Mesothelial cell of epicardium (in vitro differentiated cells): ENCODE measurements around the gene SURF4. TPM values are rescaled to one million over a fixed set of nuclear protein-coding genes. Genes with fewer than 3 reads are reported as not detected.

Experiments
- DNase-seq, 2 experiments: peaks; one replicate each; pipeline ENCODE4 v3.0.0; 2021; ENCODE audit warnings: low spot score in 2 of 2; ENCODE audit not compliant: unreplicated experiment in 2 of 2
- H3K27ac Mint-ChIP-seq: 2 replicates; pipeline ENCODE4 v1.8.0; 2021; ENCODE audit warnings: mixed read lengths
- H3K27me3 Mint-ChIP-seq: 2 replicates; pipeline ENCODE4 v1.8.0; 2021; ENCODE audit warnings: low read depth, mixed read lengths
- H3K36me3 Mint-ChIP-seq: 2 replicates; pipeline ENCODE4 v1.8.0; 2021; ENCODE audit warnings: mixed read lengths
- H3K4me1 Mint-ChIP-seq: 2 replicates; pipeline ENCODE4 v1.8.0; 2021; ENCODE audit warnings: mixed read lengths
- H3K4me3 Mint-ChIP-seq: 2 replicates; pipeline ENCODE4 v1.8.0; 2021; ENCODE audit warnings: mild to moderate bottlenecking, moderate library complexity, mixed read lengths
- H3K9me3 Mint-ChIP-seq: 2 replicates; pipeline ENCODE4 v1.8.0; 2021; ENCODE audit warnings: mixed read lengths
- total RNA-seq: library from RNA; stranded (reverse); gene quantifications from 3 replicates; pipeline ENCODE4 v1.2.1, GENCODE V29; 2021
- TF ChIP-seq, protein P1 (sequence below): fragments of 200-600 bp; sonication (generic); IDR thresholded peaks from one replicate; pipeline ENCODE4 v1.5.0; 2021; ENCODE audit warnings: antibody characterized with exemption; ENCODE audit not compliant: unreplicated experiment

SURF4 gene
- total RNA-seq, 1 donor from 2014 or later, result 147 TPM

- TF ChIP-seq, protein P1, sequence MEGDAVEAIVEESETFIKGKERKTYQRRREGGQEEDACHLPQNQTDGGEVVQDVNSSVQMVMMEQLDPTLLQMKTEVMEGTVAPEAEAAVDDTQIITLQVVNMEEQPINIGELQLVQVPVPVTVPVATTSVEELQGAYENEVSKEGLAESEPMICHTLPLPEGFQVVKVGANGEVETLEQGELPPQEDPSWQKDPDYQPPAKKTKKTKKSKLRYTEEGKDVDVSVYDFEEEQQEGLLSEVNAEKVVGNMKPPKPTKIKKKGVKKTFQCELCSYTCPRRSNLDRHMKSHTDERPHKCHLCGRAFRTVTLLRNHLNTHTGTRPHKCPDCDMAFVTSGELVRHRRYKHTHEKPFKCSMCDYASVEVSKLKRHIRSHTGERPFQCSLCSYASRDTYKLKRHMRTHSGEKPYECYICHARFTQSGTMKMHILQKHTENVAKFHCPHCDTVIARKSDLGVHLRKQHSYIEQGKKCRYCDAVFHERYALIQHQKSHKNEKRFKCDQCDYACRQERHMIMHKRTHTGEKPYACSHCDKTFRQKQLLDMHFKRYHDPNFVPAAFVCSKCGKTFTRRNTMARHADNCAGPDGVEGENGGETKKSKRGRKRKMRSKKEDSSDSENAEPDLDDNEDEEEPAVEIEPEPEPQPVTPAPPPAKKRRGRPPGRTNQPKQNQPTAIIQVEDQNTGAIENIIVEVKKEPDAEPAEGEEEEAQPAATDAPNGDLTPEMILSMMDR, result no peak
- Mint-ChIP-seq H3K9me3 (no peaks in the 10 kb centered on the region), H3K27me3 (no peaks in the 10 kb centered on the region), H3K4me3 (peak overlapping the region; percentile 100), H3K4me1 (peaks cover 23% of the 10 kb centered on the region), H3K36me3 (peaks cover 15% of the 10 kb centered on the region), H3K27ac (peak overlapping the region; percentile 95)
- DNase-seq, result no peak
Measured at GRCh38 chr9:133346021-133346785, 29.7 kb downstream of the SURF4 start.

- Mint-ChIP-seq H3K4me3 (no peak overlapping the region), H3K27me3 (no peaks in the 10 kb centered on the region), H3K4me1 (peaks cover 23% of the 10 kb centered on the region), H3K36me3 (peaks cover 17% of the 10 kb centered on the region), H3K9me3 (no peaks in the 10 kb centered on the region), H3K27ac (no peak overlapping the region)
- DNase-seq, result no peak
- TF ChIP-seq, protein P1, result no peak
Measured at GRCh38 chr9:133345596-133345995, 30.3 kb downstream of the SURF4 start.

DNA sequence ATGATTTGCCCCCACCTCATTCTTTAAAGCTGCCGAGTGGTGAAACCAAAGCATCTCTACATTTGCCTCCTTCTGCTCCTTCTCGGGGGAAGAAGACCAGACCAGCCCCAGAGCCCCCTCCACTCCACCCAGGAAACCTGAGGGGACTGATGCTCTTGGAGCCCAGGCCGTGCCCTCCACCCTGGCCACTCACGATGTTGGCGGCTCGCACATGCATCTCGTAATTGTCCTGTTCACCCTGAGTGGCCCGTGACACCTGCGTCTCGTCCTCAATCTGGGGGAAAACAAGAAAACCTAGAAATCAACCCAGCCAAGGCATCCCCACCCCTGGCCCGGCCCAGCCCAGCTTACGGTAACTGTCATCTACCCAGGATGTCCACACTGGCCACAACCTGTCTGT is 30.9 kb downstream of the SURF4 start:
- Mint-ChIP-seq H3K4me3 (no peak overlapping the region), H3K9me3 (no peaks in the 10 kb centered on the region), H3K27ac (no peak overlapping the region)

GRCh38 chr9:133344071-133344470 is 31.8 kb downstream of the SURF4 start:
- TF ChIP-seq, protein P1, result no peak
- peaks cover 17% of the 10 kb centered on the region for H3K4me1 Mint-ChIP-seq
- no peaks in the 10 kb centered on the region for H3K9me3 Mint-ChIP-seq
- H3K36me3 Mint-ChIP-seq, result peaks cover 13% of the 10 kb centered on the region
- no peak for DNase-seq
- H3K27ac Mint-ChIP-seq, result no peak overlapping the region
- H3K27me3 Mint-ChIP-seq, result no peaks in the 10 kb centered on the region
- H3K4me3 Mint-ChIP-seq, result no peak overlapping the region

More for the DNA sequence above, 30.9 kb downstream of the SURF4 start:
- Mint-ChIP-seq H3K36me3 (peaks cover 15% of the 10 kb centered on the region), H3K27me3 (no peaks in the 10 kb centered on the region), H3K4me1 (peaks cover 23% of the 10 kb centered on the region)
- TF ChIP-seq, protein P1, result no peak
- DNase-seq, result no peak

DNA sequence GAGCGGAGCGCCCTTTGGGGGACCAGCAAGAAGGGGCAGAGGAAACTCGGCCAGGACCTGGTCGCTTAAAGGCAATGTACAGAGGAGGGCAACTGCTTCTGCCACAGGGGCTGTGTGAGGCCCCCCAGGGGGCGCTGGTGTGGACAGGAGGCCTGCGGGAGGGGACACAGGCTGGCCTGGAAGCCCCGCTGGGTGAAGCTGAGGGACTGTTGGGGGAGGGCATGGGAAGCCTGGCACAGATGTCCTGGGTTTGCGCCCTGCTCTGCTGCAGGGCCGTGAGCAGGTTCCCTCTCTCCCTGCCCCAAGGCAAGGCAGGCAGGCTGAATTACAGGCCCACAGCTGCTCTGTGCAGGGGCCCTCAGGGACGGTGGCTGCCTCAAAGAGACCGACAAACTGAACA is 33.3 kb downstream of the SURF4 start:
- Mint-ChIP-seq H3K9me3 (no peaks in the 10 kb centered on the region), H3K4me1 (peaks cover 10% of the 10 kb centered on the region), H3K27me3 (no peaks in the 10 kb centered on the region), H3K36me3 (peaks cover 9% of the 10 kb centered on the region), H3K27ac (no peak overlapping the region), H3K4me3 (no peak overlapping the region)
- TF ChIP-seq, protein P1, result no peak
- DNase-seq, result no peak
